HepG2 (cell line): ENCODE measurements around the gene SDF2. TPM values are rescaled to one million over a fixed set of nuclear protein-coding genes. Genes with fewer than 3 reads are reported as not detected.

Experiments used
- GFI1 ChIP-seq: sonication (generic); formaldehyde crosslinking; IDR thresholded peaks from 2 replicates; pipeline ENCODE4 v1.5.0; 2020; ENCODE audit warnings: missing genetic modification reagents, mild to moderate bottlenecking, borderline replicate concordance
- HDAC2 ChIP-seq: sonication (generic); formaldehyde crosslinking; IDR thresholded peaks from 2 replicates; pipeline ENCODE4 v1.4.0; 2020; ENCODE audit warnings: missing genetic modification reagents
- MTA3 ChIP-seq: sonication (generic); formaldehyde crosslinking; IDR thresholded peaks from 2 replicates; pipeline ENCODE4 v1.4.0; 2020; ENCODE audit warnings: missing genetic modification reagents
- NAIF1 ChIP-seq: sonication (generic); formaldehyde crosslinking; IDR thresholded peaks from 2 replicates; pipeline ENCODE4 v1.5.0; 2020; ENCODE audit warnings: mild to moderate bottlenecking, missing genetic modification reagents, borderline replicate concordance
- THYN1 ChIP-seq: sonication (generic); formaldehyde crosslinking; IDR thresholded peaks from 2 replicates; pipeline ENCODE4 v1.8.1; 2023; ENCODE audit warnings: low read depth, mild to moderate bottlenecking, moderate library complexity, missing genetic modification reagents, borderline replicate concordance
- ZEB1 ChIP-seq: IDR thresholded peaks from 2 replicates; pipeline ENCODE4 v1.6.1; 2012; ENCODE audit warnings: mild to moderate bottlenecking, low read depth, inconsistent platforms; ENCODE audit not compliant: insufficient replicate concordance
- polyA plus RNA-seq, 8 experiments: library from polyadenylated mRNA; depleted of rRNA in 3 of 8; stranded (reverse) in 7 of 8; unstranded in 1 of 8; fragments of >200 nt; fragmentation: Illumina TruSeq in 4 of 8; extraction: Trizol in 4 of 8; gene quantifications; 2 replicates each; pipeline versions ENCODE4 v1.2.1 to v1.2.3, GENCODE V29; 2011 to 2016; ENCODE audit warnings: low read depth in 4 of 8, missing spikeins in 1 of 8, mixed read lengths in 1 of 8; ENCODE audit not compliant: insufficient read depth in 1 of 8
- total RNA-seq, 5 experiments: library from RNA; depleted of rRNA; stranded (reverse); fragments of >200 nt; fragmentation: Illumina TruSeq; extraction: Trizol; gene quantifications; 2 replicates each; pipeline ENCODE4 v1.2.3, GENCODE V29; 2016; ENCODE audit warnings: low read depth in 1 of 5
- TF ChIP-seq, protein P1 (sequence below): sonication (generic); formaldehyde crosslinking; IDR thresholded peaks from 2 replicates; pipeline ENCODE4 v1.4.0; 2020; ENCODE audit warnings: missing genetic modification reagents; ENCODE audit errors: not compliant biosample characterization
- TF ChIP-seq, protein P2 (sequence below): sonication (generic); formaldehyde crosslinking; conservative IDR thresholded peaks from 2 replicates; pipeline ENCODE4 v1.8.0; 2022; ENCODE audit warnings: mild to moderate bottlenecking, moderate library complexity, missing genetic modification reagents
- TF ChIP-seq, protein P3 (sequence below): sonication (generic); formaldehyde crosslinking; IDR thresholded peaks from 2 replicates; pipeline ENCODE4; 2020; ENCODE audit warnings: missing genetic modification reagents, mild to moderate bottlenecking, borderline replicate concordance
- TF ChIP-seq, protein P4 (sequence below): IDR thresholded peaks from 2 replicates; pipeline ENCODE4 v1.6.1; 2012; ENCODE audit warnings: inconsistent platforms
- TF ChIP-seq, protein P5 (sequence below): sonication (generic); formaldehyde crosslinking; IDR thresholded peaks from 2 replicates; pipeline ENCODE4 v1.4.0; 2020; ENCODE audit warnings: missing genetic modification reagents, borderline replicate concordance

SDF2 gene
- total and polyA plus RNA-seq, 2 of the 13 experiments (the other 11 are each of a cell fraction or from before 2014, with no cell fraction given) = 58.2 to 58.4 TPM

DNA sequence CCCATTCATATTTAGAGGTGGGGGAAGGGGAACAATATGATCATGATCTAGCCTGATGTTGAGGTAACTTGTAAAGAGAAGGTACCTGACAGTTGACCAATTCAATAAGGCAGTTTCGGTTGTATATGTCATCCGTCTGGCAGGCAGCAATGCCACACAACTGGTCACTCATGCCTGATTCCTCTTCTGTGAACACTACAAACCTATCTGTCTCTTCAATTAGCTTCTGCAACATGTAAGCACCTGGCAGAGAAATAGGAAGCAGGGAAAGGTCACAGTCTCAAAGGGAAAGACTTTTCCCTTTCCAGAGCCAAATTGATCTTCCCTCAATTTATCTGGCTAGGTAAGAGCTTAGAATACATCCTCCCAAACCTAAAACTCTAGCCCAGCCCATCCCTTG is 37.6 kb downstream of the SDF2 start (continued):
- TF ChIP-seq, protein P1, sequence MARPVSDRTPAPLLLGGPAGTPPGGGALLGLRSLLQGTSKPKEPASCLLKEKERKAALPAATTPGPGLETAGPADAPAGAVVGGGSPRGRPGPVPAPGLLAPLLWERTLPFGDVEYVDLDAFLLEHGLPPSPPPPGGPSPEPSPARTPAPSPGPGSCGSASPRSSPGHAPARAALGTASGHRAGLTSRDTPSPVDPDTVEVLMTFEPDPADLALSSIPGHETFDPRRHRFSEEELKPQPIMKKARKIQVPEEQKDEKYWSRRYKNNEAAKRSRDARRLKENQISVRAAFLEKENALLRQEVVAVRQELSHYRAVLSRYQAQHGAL = no peak
- TF ChIP-seq HDAC2 (no peak), GFI1 (CRISPR knock-in tag) (no peak), NAIF1 (CRISPR knock-in tag) (no peak), MTA3 (CRISPR knock-in tag) (no peak), THYN1 (CRISPR knock-in tag) (no peak), ZEB1 (no peak)
- TF ChIP-seq, protein P2, sequence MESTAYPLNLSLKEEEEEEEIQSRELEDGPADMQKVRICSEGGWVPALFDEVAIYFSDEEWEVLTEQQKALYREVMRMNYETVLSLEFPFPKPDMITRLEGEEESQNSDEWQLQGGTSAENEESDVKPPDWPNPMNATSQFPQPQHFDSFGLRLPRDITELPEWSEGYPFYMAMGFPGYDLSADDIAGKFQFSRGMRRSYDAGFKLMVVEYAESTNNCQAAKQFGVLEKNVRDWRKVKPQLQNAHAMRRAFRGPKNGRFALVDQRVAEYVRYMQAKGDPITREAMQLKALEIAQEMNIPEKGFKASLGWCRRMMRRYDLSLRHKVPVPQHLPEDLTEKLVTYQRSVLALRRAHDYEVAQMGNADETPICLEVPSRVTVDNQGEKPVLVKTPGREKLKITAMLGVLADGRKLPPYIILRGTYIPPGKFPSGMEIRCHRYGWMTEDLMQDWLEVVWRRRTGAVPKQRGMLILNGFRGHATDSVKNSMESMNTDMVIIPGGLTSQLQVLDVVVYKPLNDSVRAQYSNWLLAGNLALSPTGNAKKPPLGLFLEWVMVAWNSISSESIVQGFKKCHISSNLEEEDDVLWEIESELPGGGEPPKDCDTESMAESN (CRISPR knock-in tag) = no peak
- TF ChIP-seq, protein P3, sequence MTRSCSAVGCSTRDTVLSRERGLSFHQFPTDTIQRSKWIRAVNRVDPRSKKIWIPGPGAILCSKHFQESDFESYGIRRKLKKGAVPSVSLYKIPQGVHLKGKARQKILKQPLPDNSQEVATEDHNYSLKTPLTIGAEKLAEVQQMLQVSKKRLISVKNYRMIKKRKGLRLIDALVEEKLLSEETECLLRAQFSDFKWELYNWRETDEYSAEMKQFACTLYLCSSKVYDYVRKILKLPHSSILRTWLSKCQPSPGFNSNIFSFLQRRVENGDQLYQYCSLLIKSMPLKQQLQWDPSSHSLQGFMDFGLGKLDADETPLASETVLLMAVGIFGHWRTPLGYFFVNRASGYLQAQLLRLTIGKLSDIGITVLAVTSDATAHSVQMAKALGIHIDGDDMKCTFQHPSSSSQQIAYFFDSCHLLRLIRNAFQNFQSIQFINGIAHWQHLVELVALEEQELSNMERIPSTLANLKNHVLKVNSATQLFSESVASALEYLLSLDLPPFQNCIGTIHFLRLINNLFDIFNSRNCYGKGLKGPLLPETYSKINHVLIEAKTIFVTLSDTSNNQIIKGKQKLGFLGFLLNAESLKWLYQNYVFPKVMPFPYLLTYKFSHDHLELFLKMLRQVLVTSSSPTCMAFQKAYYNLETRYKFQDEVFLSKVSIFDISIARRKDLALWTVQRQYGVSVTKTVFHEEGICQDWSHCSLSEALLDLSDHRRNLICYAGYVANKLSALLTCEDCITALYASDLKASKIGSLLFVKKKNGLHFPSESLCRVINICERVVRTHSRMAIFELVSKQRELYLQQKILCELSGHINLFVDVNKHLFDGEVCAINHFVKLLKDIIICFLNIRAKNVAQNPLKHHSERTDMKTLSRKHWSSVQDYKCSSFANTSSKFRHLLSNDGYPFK (CRISPR knock-in tag) = no peak
- TF ChIP-seq, protein P4, sequence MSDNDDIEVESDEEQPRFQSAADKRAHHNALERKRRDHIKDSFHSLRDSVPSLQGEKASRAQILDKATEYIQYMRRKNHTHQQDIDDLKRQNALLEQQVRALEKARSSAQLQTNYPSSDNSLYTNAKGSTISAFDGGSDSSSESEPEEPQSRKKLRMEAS = no peak
- TF ChIP-seq, protein P5, sequence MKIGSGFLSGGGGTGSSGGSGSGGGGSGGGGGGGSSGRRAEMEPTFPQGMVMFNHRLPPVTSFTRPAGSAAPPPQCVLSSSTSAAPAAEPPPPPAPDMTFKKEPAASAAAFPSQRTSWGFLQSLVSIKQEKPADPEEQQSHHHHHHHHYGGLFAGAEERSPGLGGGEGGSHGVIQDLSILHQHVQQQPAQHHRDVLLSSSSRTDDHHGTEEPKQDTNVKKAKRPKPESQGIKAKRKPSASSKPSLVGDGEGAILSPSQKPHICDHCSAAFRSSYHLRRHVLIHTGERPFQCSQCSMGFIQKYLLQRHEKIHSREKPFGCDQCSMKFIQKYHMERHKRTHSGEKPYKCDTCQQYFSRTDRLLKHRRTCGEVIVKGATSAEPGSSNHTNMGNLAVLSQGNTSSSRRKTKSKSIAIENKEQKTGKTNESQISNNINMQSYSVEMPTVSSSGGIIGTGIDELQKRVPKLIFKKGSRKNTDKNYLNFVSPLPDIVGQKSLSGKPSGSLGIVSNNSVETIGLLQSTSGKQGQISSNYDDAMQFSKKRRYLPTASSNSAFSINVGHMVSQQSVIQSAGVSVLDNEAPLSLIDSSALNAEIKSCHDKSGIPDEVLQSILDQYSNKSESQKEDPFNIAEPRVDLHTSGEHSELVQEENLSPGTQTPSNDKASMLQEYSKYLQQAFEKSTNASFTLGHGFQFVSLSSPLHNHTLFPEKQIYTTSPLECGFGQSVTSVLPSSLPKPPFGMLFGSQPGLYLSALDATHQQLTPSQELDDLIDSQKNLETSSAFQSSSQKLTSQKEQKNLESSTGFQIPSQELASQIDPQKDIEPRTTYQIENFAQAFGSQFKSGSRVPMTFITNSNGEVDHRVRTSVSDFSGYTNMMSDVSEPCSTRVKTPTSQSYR (CRISPR knock-in tag) = no peak
- TF ChIP-seq, all 625 proteins: peak for 0
